ENCODE results near the gene RAB31. TPM values are rescaled to one million over a fixed set of nuclear protein-coding genes. Genes with fewer than 3 reads are reported as not detected.

RAB31 gene
- total and polyA plus RNA-seq, 10 donors, result 12.3 to 112 (median 72.6) TPM

GRCh38 chr18:9696701-9697100, 11.4 kb upstream of the RAB31 start:
- no peak for TF ChIP-seq CTCF (IDR thresholded peaks at IDR 0.05 in 8 of 11, conservative IDR thresholded peaks at IDR 0.05 in 3 of 11)
- no peak for TF ChIP-seq POLR2A (IDR thresholded peaks at IDR 0.05)
- TF ChIP-seq POLR2AphosphoS5 (IDR thresholded peaks at IDR 0.05), result no peak
- Histone ChIP-seq H3K36me3 (no peaks in the 10 kb centered on the region), H3K27me3 (replicated peaks in 1 of 7) (no peaks in the 10 kb centered on the region), H3K4me1 (peaks cover 0 to 17% (median 5%) of the 10 kb centered on the region in 6 donors), H3K4me3 (no peak overlapping the region), H3K9me3 (no peaks in the 10 kb centered on the region), H3K27ac (no peak overlapping the region)
- intact Hi-C loops (cut with DNase I; ENCODE audit: low total_unique reads), result no loop called here
- 73 to 92% (median 77%) methylated on average over 1 of the region's 1 CpG for WGBS, 5 donors
- no peak for DNase-seq

- intact Hi-C loops (cut with DNase I; ENCODE audit: low total_unique reads), result no loop called here
- peaks cover 0 to 21% (median 9%) of the 10 kb centered on the region in 6 donors for H3K4me1 ChIP-seq
- TF ChIP-seq CTCF (IDR thresholded peaks at IDR 0.05 in 8 of 11, conservative IDR thresholded peaks at IDR 0.05 in 3 of 11) (no peak), POLR2A (IDR thresholded peaks at IDR 0.05) (no peak), POLR2AphosphoS5 (IDR thresholded peaks at IDR 0.05) (no peak)
- no peaks in the 10 kb centered on the region for H3K36me3 ChIP-seq
- no peak overlapping the region for H3K27ac ChIP-seq
- H3K27me3 ChIP-seq (replicated peaks in 1 of 7), result no peaks in the 10 kb centered on the region
- WGBS, 5 donors, result 89 to 97% (median 93%) methylated on average over 9 of the region's 9 CpGs
- H3K4me3 ChIP-seq, result no peak overlapping the region
- no peaks in the 10 kb centered on the region for H3K9me3 ChIP-seq
- DNase-seq, result no peak
Observed at GRCh38 chr18:9697121-9697520, 11.0 kb upstream of the RAB31 start.

GRCh38 chr18:9698497-9698896, 9.6 kb upstream of the RAB31 start:
- no peak overlapping the region for H3K4me3 ChIP-seq
- no peaks in the 10 kb centered on the region for H3K9me3 ChIP-seq
- no peaks in the 10 kb centered on the region for H3K36me3 ChIP-seq
- peaks cover 0 to 32% (median 11%) of the 10 kb centered on the region in 6 donors for H3K4me1 ChIP-seq
- WGBS, 5 donors, result 71 to 84% (median 78%) methylated on average over 4 of the region's 4 CpGs
- no peak for TF ChIP-seq CTCF (IDR thresholded peaks at IDR 0.05 in 8 of 11, conservative IDR thresholded peaks at IDR 0.05 in 3 of 11)
- TF ChIP-seq POLR2AphosphoS5 (IDR thresholded peaks at IDR 0.05), result no peak
- TF ChIP-seq POLR2A (IDR thresholded peaks at IDR 0.05), result no peak
- H3K27me3 ChIP-seq (replicated peaks in 1 of 7), result no peaks in the 10 kb centered on the region
- DNase-seq, result no peak
- H3K27ac ChIP-seq, result no peak overlapping the region
- intact Hi-C loops (cut with DNase I; ENCODE audit: low total_unique reads), result no loop called here

GRCh38 chr18:9700261-9700796, 7.8 kb upstream of the RAB31 start:
- intact Hi-C loops (cut with DNase I; ENCODE audit: low total_unique reads), result no loop called here
- H3K27ac ChIP-seq, result no peak overlapping the region
- H3K27me3 ChIP-seq (replicated peaks in 1 of 7), result no peaks in the 10 kb centered on the region
- no peaks in the 10 kb centered on the region for H3K36me3 ChIP-seq
- TF ChIP-seq CTCF (IDR thresholded peaks at IDR 0.05 in 8 of 11, conservative IDR thresholded peaks at IDR 0.05 in 3 of 11) (no peak), POLR2A (IDR thresholded peaks at IDR 0.05) (no peak), POLR2AphosphoS5 (IDR thresholded peaks at IDR 0.05) (no peak)
- H3K4me3 ChIP-seq, result no peak overlapping the region
- DNase-seq, result no peak
- 46 to 67% (median 59%) methylated on average over 6 of the region's 6 CpGs for WGBS, 5 donors
- H3K4me1 ChIP-seq, result peaks cover 0 to 40% (median 10%) of the 10 kb centered on the region in 6 donors
- no peaks in the 10 kb centered on the region for H3K9me3 ChIP-seq
